Cardiac fibroblast (primary cell): ENCODE results near the gene SLC37A4.

ENCODE experiments used
- DNase-seq, 2 donors: peaks; one replicate each; pipeline versions ENCODE4 v3.0.0 to v3.0.0-alpha.2; 2010; ENCODE audit warnings: low read depth in 2 of 2
- H3K4me3 ChIP-seq, 2 donors: replicated peaks in 1 of 2; 1 replicate in 1 of 2; 2 replicates in 1 of 2; pipeline ENCODE4 v1.5.1; 2011; ENCODE audit warnings: low read depth in 2 of 2, low read length in 2 of 2, mild to moderate bottlenecking in 2 of 2, moderate library complexity in 1 of 2
- CTCF ChIP-seq: IDR thresholded peaks from one replicate; pipeline ENCODE4 v1.5.1; 2011; ENCODE audit warnings: low read depth, mild to moderate bottlenecking, low read length, inconsistent platforms

The SLC37A4 gene

GRCh38 chr11:119030329-119031047 is at the start of gene SLC37A4:
Gene SLC37A4 (minus strand): TSS chr11:119030877.
- peak within 1 kb of the TSS; percentile 72 to 90 for H3K4me3 ChIP-seq
- peak; percentile 98 to 99 for DNase-seq
- TF ChIP-seq CTCF, result no peak

GRCh38 chr11:119078675-119079420 is 48.2 kb upstream of the SLC37A4 start:
- DNase-seq, result no peak
- TF ChIP-seq CTCF, result no peak
- no peak overlapping the region for H3K4me3 ChIP-seq

- no peak overlapping the region for H3K4me3 ChIP-seq
- TF ChIP-seq CTCF, result no peak
- no peak for DNase-seq
These were observed 47.2 kb upstream of the SLC37A4 start for GRCh38 chr11:119077839-119078238.

- peak within 1 kb of the TSS; percentile 81 to 99 for H3K4me3 ChIP-seq
- DNase-seq, result peak; percentile 96 to 97
- TF ChIP-seq CTCF, result no peak
These were observed 36.9 kb upstream of the SLC37A4 start, which contains the start of gene VPS11 for GRCh38 chr11:119067371-119068222. Gene VPS11 (plus strand): TSS chr11:119067818. CDS start chr11:119067824, 6 bp downstream.

- H3K4me3 ChIP-seq, result no peak overlapping the region
- DNase-seq, result peak; percentile 50 to 59
- peak; percentile 56 for TF ChIP-seq CTCF
These were observed 34.7 kb upstream of the SLC37A4 start for GRCh38 chr11:119065369-119065768.

- no peak overlapping the region for H3K4me3 ChIP-seq
- TF ChIP-seq CTCF, result no peak
- peak; percentile 75 to 82 for DNase-seq
These were observed 32.1 kb upstream of the SLC37A4 start for GRCh38 chr11:119062779-119063178.
